ENCODE results near the gene MRGPRG. TPM values are rescaled to one million over a fixed set of nuclear protein-coding genes. Genes with fewer than 3 reads are reported as not detected.

MRGPRG gene
- total RNA-seq, 1 experiment from 2014 or later, result not detected

- no peaks in the 10 kb centered on the region for H3K9me2 ChIP-seq (replicated peaks; ENCODE audit: insufficient read depth, low read length)
- H4K20me1 ChIP-seq (ENCODE audit: insufficient read depth, low read depth, low read length), result no peaks in the 10 kb centered on the region
- H3K4me1 ChIP-seq (ENCODE audit: low read length), result no peaks in the 10 kb centered on the region
- no peak overlapping the region for H3K4me3 ChIP-seq (ENCODE audit: low read length)
- H3K79me2 ChIP-seq (ENCODE audit: low read length), result no peaks in the 10 kb centered on the region
- H3K36me3 ChIP-seq (ENCODE audit: insufficient read depth, low read length), result no peaks in the 10 kb centered on the region
- no peak overlapping the region for H3K4me2 ChIP-seq (ENCODE audit: low read depth, low read length, poor library complexity, severe bottlenecking)
- no peak overlapping the region for H3K9ac ChIP-seq (ENCODE audit: low read length)
- no peak overlapping the region for H2AFZ ChIP-seq (ENCODE audit: low read length)
- no peaks in the 10 kb centered on the region for H3K9me3 ChIP-seq (ENCODE audit: low read length)
- no peaks in the 10 kb centered on the region for H3K27me3 ChIP-seq (ENCODE audit: low read length)
- DNase-seq, result no peak
- no peak overlapping the region for H3K27ac ChIP-seq (ENCODE audit: low read length)
These were observed 4.6 kb upstream of the MRGPRG start for GRCh38 chr11:3222941-3223915.

GRCh38 chr11:3222003-3222855 lies 3.6 kb upstream of the MRGPRG start:
- Histone ChIP-seq H3K4me2 (ENCODE audit: low read depth, low read length, poor library complexity, severe bottlenecking) (no peak overlapping the region), H4K20me1 (ENCODE audit: insufficient read depth, low read depth, low read length) (no peaks in the 10 kb centered on the region), H3K27me3 (ENCODE audit: low read length) (no peaks in the 10 kb centered on the region), H3K4me1 (ENCODE audit: low read length) (no peaks in the 10 kb centered on the region), H3K9me3 (ENCODE audit: low read length) (no peaks in the 10 kb centered on the region), H2AFZ (ENCODE audit: low read length) (no peak overlapping the region), H3K9ac (ENCODE audit: low read length) (no peak overlapping the region), H3K9me2 (replicated peaks; ENCODE audit: insufficient read depth, low read length) (no peaks in the 10 kb centered on the region), H3K27ac (ENCODE audit: low read length) (no peak overlapping the region), H3K79me2 (ENCODE audit: low read length) (no peaks in the 10 kb centered on the region), H3K4me3 (ENCODE audit: low read length) (no peak overlapping the region), H3K36me3 (ENCODE audit: insufficient read depth, low read length) (no peaks in the 10 kb centered on the region)
- no peak for DNase-seq

- Histone ChIP-seq H3K27me3 (ENCODE audit: low read length) (no peaks in the 10 kb centered on the region), H3K4me3 (ENCODE audit: low read length) (no peak overlapping the region), H3K4me2 (ENCODE audit: low read depth, low read length, poor library complexity, severe bottlenecking) (no peak overlapping the region), H3K79me2 (ENCODE audit: low read length) (no peaks in the 10 kb centered on the region), H3K9me3 (ENCODE audit: low read length) (no peaks in the 10 kb centered on the region), H3K4me1 (ENCODE audit: low read length) (no peaks in the 10 kb centered on the region), H3K9ac (ENCODE audit: low read length) (no peak overlapping the region), H2AFZ (ENCODE audit: low read length) (no peak overlapping the region), H3K9me2 (replicated peaks; ENCODE audit: insufficient read depth, low read length) (no peaks in the 10 kb centered on the region), H3K36me3 (ENCODE audit: insufficient read depth, low read length) (no peaks in the 10 kb centered on the region), H3K27ac (ENCODE audit: low read length) (no peak overlapping the region), H4K20me1 (ENCODE audit: insufficient read depth, low read depth, low read length) (no peaks in the 10 kb centered on the region)
- no peak for DNase-seq
These were observed 2.9 kb upstream of the MRGPRG start for GRCh38 chr11:3221408-3222002.

GRCh38 chr11:3220521-3221407 lies 2.2 kb upstream of the MRGPRG start:
- Histone ChIP-seq H3K4me1 (ENCODE audit: low read length) (no peaks in the 10 kb centered on the region), H4K20me1 (ENCODE audit: insufficient read depth, low read depth, low read length) (no peaks in the 10 kb centered on the region), H2AFZ (ENCODE audit: low read length) (no peak overlapping the region), H3K9me2 (replicated peaks; ENCODE audit: insufficient read depth, low read length) (no peaks in the 10 kb centered on the region), H3K79me2 (ENCODE audit: low read length) (no peaks in the 10 kb centered on the region), H3K27me3 (ENCODE audit: low read length) (no peaks in the 10 kb centered on the region), H3K4me3 (ENCODE audit: low read length) (no peak overlapping the region), H3K36me3 (ENCODE audit: insufficient read depth, low read length) (no peaks in the 10 kb centered on the region), H3K9ac (ENCODE audit: low read length) (no peak overlapping the region), H3K27ac (ENCODE audit: low read length) (no peak overlapping the region), H3K4me2 (ENCODE audit: low read depth, low read length, poor library complexity, severe bottlenecking) (no peak overlapping the region), H3K9me3 (ENCODE audit: low read length) (no peaks in the 10 kb centered on the region)
- no peak for DNase-seq

GRCh38 chr11:3220101-3220500 lies 1.5 kb upstream of the MRGPRG start:
- Histone ChIP-seq H3K9me2 (replicated peaks; ENCODE audit: insufficient read depth, low read length) (no peaks in the 10 kb centered on the region), H3K4me2 (ENCODE audit: low read depth, low read length, poor library complexity, severe bottlenecking) (no peak overlapping the region), H3K79me2 (ENCODE audit: low read length) (no peaks in the 10 kb centered on the region), H3K4me1 (ENCODE audit: low read length) (no peaks in the 10 kb centered on the region), H3K4me3 (ENCODE audit: low read length) (no peak overlapping the region), H3K27ac (ENCODE audit: low read length) (no peak overlapping the region), H3K9ac (ENCODE audit: low read length) (no peak overlapping the region), H3K9me3 (ENCODE audit: low read length) (no peaks in the 10 kb centered on the region), H2AFZ (ENCODE audit: low read length) (no peak overlapping the region), H3K27me3 (ENCODE audit: low read length) (no peaks in the 10 kb centered on the region), H4K20me1 (ENCODE audit: insufficient read depth, low read depth, low read length) (no peaks in the 10 kb centered on the region), H3K36me3 (ENCODE audit: insufficient read depth, low read length) (no peaks in the 10 kb centered on the region)
- no peak for DNase-seq

- H3K4me2 ChIP-seq (ENCODE audit: low read depth, low read length, poor library complexity, severe bottlenecking), result no peak overlapping the region
- H3K36me3 ChIP-seq (ENCODE audit: insufficient read depth, low read length), result no peaks in the 10 kb centered on the region
- H3K9me2 ChIP-seq (replicated peaks; ENCODE audit: insufficient read depth, low read length), result no peaks in the 10 kb centered on the region
- H3K4me3 ChIP-seq (ENCODE audit: low read length), result no peak overlapping the region
- H3K9ac ChIP-seq (ENCODE audit: low read length), result no peak overlapping the region
- H3K27ac ChIP-seq (ENCODE audit: low read length), result no peak overlapping the region
- H3K4me1 ChIP-seq (ENCODE audit: low read length), result no peaks in the 10 kb centered on the region
- H3K27me3 ChIP-seq (ENCODE audit: low read length), result no peaks in the 10 kb centered on the region
- no peak for DNase-seq
- no peaks in the 10 kb centered on the region for H3K9me3 ChIP-seq (ENCODE audit: low read length)
- H4K20me1 ChIP-seq (ENCODE audit: insufficient read depth, low read depth, low read length), result no peaks in the 10 kb centered on the region
- no peaks in the 10 kb centered on the region for H3K79me2 ChIP-seq (ENCODE audit: low read length)
- no peak overlapping the region for H2AFZ ChIP-seq (ENCODE audit: low read length)
These were observed 774 bp upstream of the MRGPRG start for GRCh38 chr11:3219281-3219892.

- Histone ChIP-seq H3K9me3 (ENCODE audit: low read length) (no peaks in the 10 kb centered on the region), H3K79me2 (ENCODE audit: low read length) (no peaks in the 10 kb centered on the region), H3K27ac (ENCODE audit: low read length) (no peak overlapping the region), H3K36me3 (ENCODE audit: insufficient read depth, low read length) (no peaks in the 10 kb centered on the region), H4K20me1 (ENCODE audit: insufficient read depth, low read depth, low read length) (no peaks in the 10 kb centered on the region), H3K9ac (ENCODE audit: low read length) (no peak overlapping the region), H3K4me3 (ENCODE audit: low read length) (no peak overlapping the region), H3K4me2 (ENCODE audit: low read depth, low read length, poor library complexity, severe bottlenecking) (no peak overlapping the region), H2AFZ (ENCODE audit: low read length) (no peak overlapping the region), H3K4me1 (ENCODE audit: low read length) (no peaks in the 10 kb centered on the region), H3K9me2 (replicated peaks; ENCODE audit: insufficient read depth, low read length) (no peaks in the 10 kb centered on the region), H3K27me3 (ENCODE audit: low read length) (no peaks in the 10 kb centered on the region)
- DNase-seq, result no peak
These were observed 663 bp downstream of the MRGPRG start for GRCh38 chr11:3217818-3218482.

Measured in Karpas-422 (cell line).